ENCODE data around the gene ARPP21. TPM values are rescaled to one million over a fixed set of nuclear protein-coding genes. Genes with fewer than 3 reads are reported as not detected.

The ARPP21 gene
- total RNA-seq, 6 experiments from 2014 or later, result not detected

DNA sequence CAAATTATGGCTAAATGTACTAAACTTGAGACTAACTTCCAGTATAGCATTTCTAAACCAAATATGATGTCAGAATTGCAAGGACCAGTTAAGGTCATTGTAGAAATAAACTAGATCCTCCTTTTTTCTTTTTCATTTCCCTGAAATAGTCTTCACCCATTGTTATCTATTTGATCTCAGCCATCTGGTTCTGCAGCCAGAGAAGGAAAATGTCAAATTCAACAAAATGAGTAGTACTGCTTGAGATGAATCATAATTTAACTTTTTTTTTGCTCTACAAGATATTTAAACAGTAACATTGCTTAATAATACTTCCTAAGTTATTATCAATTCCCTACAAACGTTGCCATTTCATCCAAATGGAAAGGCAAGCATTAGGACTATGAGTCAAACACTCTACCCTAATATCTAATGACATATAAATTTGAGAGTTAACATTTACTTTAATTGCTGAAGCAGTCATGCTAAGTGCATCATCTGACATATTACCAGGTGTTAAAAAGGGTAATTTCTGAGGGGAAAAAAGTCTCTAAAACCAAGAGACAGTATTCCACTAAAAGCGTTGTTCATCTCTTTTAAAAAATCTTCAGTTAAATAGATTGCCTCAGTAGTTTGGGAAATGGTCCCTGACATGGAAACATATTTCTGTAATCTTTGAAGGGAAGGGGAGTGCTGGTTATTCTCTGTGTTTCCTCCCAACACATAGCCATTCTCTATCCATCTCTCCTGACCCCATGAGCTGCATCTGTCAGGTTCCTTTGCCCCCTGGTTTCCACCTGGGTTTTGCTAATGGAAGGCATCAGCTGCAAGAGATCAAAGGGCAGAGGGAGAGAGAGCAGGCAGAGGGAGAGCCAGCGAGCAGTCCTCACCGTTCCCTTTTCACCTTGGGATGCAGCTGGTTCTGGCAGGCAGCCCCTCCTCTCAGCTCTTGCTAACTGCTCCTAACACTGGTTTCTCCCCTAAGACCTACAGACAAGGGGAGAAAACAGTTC, 138.5 kb downstream of the ARPP21 start:
- Mint-ChIP-seq H3K4me3 (no peak overlapping the region), H3K27me3 (ENCODE audit: insufficient read depth) (peaks cover 2% of the 10 kb centered on the region; the same call in 1 of the 2 replicates), H3K4me1 (ENCODE audit: low read depth) (no peaks in the 10 kb centered on the region), H3K27ac (no peak overlapping the region), H3K36me3 (ENCODE audit: low read depth) (no peaks in the 10 kb centered on the region), H3K9me3 (peaks cover 32% of the 10 kb centered on the region)
- TF ChIP-seq, protein P1, sequence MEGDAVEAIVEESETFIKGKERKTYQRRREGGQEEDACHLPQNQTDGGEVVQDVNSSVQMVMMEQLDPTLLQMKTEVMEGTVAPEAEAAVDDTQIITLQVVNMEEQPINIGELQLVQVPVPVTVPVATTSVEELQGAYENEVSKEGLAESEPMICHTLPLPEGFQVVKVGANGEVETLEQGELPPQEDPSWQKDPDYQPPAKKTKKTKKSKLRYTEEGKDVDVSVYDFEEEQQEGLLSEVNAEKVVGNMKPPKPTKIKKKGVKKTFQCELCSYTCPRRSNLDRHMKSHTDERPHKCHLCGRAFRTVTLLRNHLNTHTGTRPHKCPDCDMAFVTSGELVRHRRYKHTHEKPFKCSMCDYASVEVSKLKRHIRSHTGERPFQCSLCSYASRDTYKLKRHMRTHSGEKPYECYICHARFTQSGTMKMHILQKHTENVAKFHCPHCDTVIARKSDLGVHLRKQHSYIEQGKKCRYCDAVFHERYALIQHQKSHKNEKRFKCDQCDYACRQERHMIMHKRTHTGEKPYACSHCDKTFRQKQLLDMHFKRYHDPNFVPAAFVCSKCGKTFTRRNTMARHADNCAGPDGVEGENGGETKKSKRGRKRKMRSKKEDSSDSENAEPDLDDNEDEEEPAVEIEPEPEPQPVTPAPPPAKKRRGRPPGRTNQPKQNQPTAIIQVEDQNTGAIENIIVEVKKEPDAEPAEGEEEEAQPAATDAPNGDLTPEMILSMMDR (IDR thresholded peaks at IDR 0.05), result no peak
- no peak for DNase-seq

GRCh38 chr3:35779611-35780010, 140.3 kb downstream of the ARPP21 start:
- no peaks in the 10 kb centered on the region for H3K4me1 Mint-ChIP-seq (ENCODE audit: low read depth)
- H3K4me3 Mint-ChIP-seq, result no peak overlapping the region
- H3K27me3 Mint-ChIP-seq (ENCODE audit: insufficient read depth), result peaks cover 2% of the 10 kb centered on the region; the same call in 1 of the 2 replicates
- no peaks in the 10 kb centered on the region for H3K36me3 Mint-ChIP-seq (ENCODE audit: low read depth)
- peaks cover 43% of the 10 kb centered on the region for H3K9me3 Mint-ChIP-seq
- DNase-seq, result no peak
- no peak overlapping the region for H3K27ac Mint-ChIP-seq
- TF ChIP-seq, protein P1 (IDR thresholded peaks at IDR 0.05), result no peak

DNA sequence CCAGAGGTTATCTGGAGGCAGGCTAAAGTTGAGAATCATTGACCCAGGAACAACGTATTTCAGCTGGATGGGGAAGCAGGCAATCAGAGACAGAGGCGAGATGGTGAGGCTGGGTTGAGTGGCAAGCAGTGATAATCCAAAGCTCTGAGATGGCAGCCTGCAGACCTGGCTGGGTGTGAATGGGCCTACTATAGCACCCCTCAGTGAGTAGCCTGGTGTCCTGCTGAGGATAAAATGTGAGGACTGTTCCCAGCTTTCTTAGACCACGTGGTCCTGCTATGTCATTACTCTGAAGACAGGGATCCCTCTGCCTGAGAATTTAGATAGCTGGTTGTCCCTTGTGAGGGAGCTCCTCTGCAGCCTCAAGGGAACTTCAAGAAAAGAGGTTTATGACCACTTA, 141.5 kb downstream of the ARPP21 start:
- Mint-ChIP-seq H3K27ac (no peak overlapping the region), H3K36me3 (ENCODE audit: low read depth) (no peaks in the 10 kb centered on the region)

DNA sequence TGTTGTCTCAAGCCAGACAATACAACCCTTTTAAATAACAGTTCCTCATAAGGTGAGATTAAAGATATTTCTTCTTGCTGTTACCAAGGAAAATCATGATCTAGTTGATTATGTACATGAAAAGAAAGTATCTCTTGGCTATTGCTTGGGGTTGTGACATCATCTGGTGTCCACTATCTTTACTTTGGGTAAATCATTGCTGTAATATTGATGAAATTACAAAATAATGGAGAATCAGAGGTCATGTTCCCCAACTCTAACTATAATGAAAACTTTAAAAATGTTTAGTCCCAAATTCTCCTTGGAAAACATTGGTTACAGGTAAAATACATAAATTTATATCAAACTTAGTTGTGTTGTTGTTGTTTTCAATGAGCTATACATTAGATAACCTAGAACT, 142.2 kb downstream of the ARPP21 start:
- no peaks in the 10 kb centered on the region for H3K36me3 Mint-ChIP-seq (ENCODE audit: low read depth)
- H3K4me3 Mint-ChIP-seq, result no peak overlapping the region
- H3K4me1 Mint-ChIP-seq (ENCODE audit: low read depth), result no peaks in the 10 kb centered on the region
- H3K9me3 Mint-ChIP-seq, result peaks cover 55% of the 10 kb centered on the region
- DNase-seq, result no peak
- no peak overlapping the region for H3K27ac Mint-ChIP-seq
- peaks cover 2% of the 10 kb centered on the region; the same call in 1 of the 2 replicates for H3K27me3 Mint-ChIP-seq (ENCODE audit: insufficient read depth)
- TF ChIP-seq, protein P1 (IDR thresholded peaks at IDR 0.05), result no peak

More for the DNA sequence above, 141.5 kb downstream of the ARPP21 start:
- H3K27me3 Mint-ChIP-seq (ENCODE audit: insufficient read depth), result peaks cover 2% of the 10 kb centered on the region; the same call in 1 of the 2 replicates
- no peak overlapping the region for H3K4me3 Mint-ChIP-seq
- H3K9me3 Mint-ChIP-seq, result peaks cover 47% of the 10 kb centered on the region
- TF ChIP-seq, protein P1 (IDR thresholded peaks at IDR 0.05), result no peak
- no peak for DNase-seq
- no peaks in the 10 kb centered on the region for H3K4me1 Mint-ChIP-seq (ENCODE audit: low read depth)

DNA sequence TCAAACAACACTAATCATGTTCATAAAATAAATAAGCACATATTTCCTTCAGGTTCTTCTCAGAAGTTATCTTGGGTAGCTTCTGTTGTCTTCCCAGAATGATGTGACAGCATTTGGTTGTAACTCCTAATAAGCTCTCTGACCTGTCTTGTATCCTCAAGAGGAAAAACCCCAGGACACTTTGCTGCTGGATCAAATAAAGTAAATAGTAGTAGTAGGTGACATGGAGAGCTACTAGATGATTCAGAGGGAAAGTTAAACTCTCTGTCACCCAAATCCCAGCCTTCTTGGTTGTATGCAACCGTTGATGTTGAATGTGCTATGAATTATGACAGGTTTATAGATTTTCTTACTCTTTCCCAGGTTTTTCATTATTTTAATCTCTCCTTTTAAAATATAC, 143.0 kb downstream of the ARPP21 start:
- TF ChIP-seq, protein P1 (IDR thresholded peaks at IDR 0.05), result no peak
- H3K27ac Mint-ChIP-seq, result no peak overlapping the region
- H3K36me3 Mint-ChIP-seq (ENCODE audit: low read depth), result no peaks in the 10 kb centered on the region
- H3K27me3 Mint-ChIP-seq (ENCODE audit: insufficient read depth), result peaks cover 2% of the 10 kb centered on the region; the same call in 1 of the 2 replicates
- no peaks in the 10 kb centered on the region for H3K4me1 Mint-ChIP-seq (ENCODE audit: low read depth)
- H3K9me3 Mint-ChIP-seq, result peaks cover 57% of the 10 kb centered on the region
- no peak for DNase-seq
- H3K4me3 Mint-ChIP-seq, result no peak overlapping the region

All from HFFc6 (cell line).